GM18517 (cell line): ENCODE data around the gene SIRPA.

Source experiments
- ATAC-seq: cut with Tn5 transposase; IDR thresholded peaks from one replicate; pipeline ENCODE4 v1.9.1; 2021; ENCODE audit warnings: mild to moderate bottlenecking, moderate library complexity; ENCODE audit not compliant: unreplicated experiment

The SIRPA gene

GRCh38 chr20:1930165-1930564, 35.0 kb downstream of the SIRPA start:
- ATAC-seq, result no peak

GRCh38 chr20:1931830-1932229, 36.6 kb downstream of the SIRPA start:
- ATAC-seq, result no peak

GRCh38 chr20:1932971-1933370, 37.8 kb downstream of the SIRPA start:
- ATAC-seq, result no peak

GRCh38 chr20:1933465-1933870, 38.3 kb downstream of the SIRPA start:
- ATAC-seq, result no peak

- ATAC-seq, result no peak
Measured at GRCh38 chr20:1934156-1934555, 38.9 kb downstream of the SIRPA start.

- no peak for ATAC-seq
Measured at GRCh38 chr20:1934721-1935573, 39.7 kb downstream of the SIRPA start.

GRCh38 chr20:1935696-1936366, 40.6 kb downstream of the SIRPA start:
- ATAC-seq, result no peak

GRCh38 chr20:1937316-1937976, 42.2 kb downstream of the SIRPA start:
- no peak for ATAC-seq

- ATAC-seq, result no peak
Measured at GRCh38 chr20:1938464-1939269, 43.5 kb downstream of the SIRPA start.

GRCh38 chr20:1939270-1939595, 44.0 kb downstream of the SIRPA start:
- ATAC-seq, result no peak

GRCh38 chr20:1940581-1940980, 45.4 kb downstream of the SIRPA start:
- no peak for ATAC-seq

GRCh38 chr20:1941226-1941625, 46.0 kb downstream of the SIRPA start:
- no peak for ATAC-seq

- ATAC-seq, result no peak
Measured at GRCh38 chr20:1942061-1942460, 46.9 kb downstream of the SIRPA start.

- no peak for ATAC-seq
Measured at GRCh38 chr20:1942486-1943274, 47.5 kb downstream of the SIRPA start.

- no peak for ATAC-seq
Measured at GRCh38 chr20:1943275-1944002, 48.2 kb downstream of the SIRPA start.

- no peak for ATAC-seq
Measured at GRCh38 chr20:1944345-1945091, 49.3 kb downstream of the SIRPA start.

- no peak for ATAC-seq
Measured at GRCh38 chr20:1945134-1945618, 50.0 kb downstream of the SIRPA start.

- ATAC-seq, result no peak
Measured at GRCh38 chr20:1945660-1946059, 50.5 kb downstream of the SIRPA start.

GRCh38 chr20:1946442-1946761, 51.2 kb downstream of the SIRPA start:
- ATAC-seq, result no peak
